Mammary epithelial cell (primary cell): ENCODE data around the gene ART5.

Source experiments
- CTCF ChIP-seq, 2 donors: IDR thresholded peaks in 1 of 2; conservative IDR thresholded peaks in 1 of 2; 2 replicates each; pipeline ENCODE4 v1.5.1; 2011 to 2012; ENCODE audit warnings: inconsistent platforms in 2 of 2, low read length in 2 of 2, mild to moderate bottlenecking in 2 of 2, control low read depth in 1 of 2, low read depth in 1 of 2; ENCODE audit not compliant: insufficient read depth in 1 of 2; ENCODE audit errors: extremely low read depth in 1 of 2
- EZH2 ChIP-seq: IDR thresholded peaks from 2 replicates; pipeline ENCODE4 v1.6.1; 2012; ENCODE audit warnings: low read length, inconsistent platforms, borderline replicate concordance

GRCh38 chr11:3639841-3640240, 2.0 kb downstream of the ART5 start:
- TF ChIP-seq CTCF (conservative IDR thresholded peaks at IDR 0.05 in 1 of 2, IDR thresholded peaks at IDR 0.05 in 1 of 2; ENCODE audit: extremely low read depth in 1 of 2, insufficient read depth in 1 of 2, low read depth in 1 of 2, low read length in 2 of 2) (no peak), EZH2 (no peak)
